Measurements from ENCODE around the gene LIX1. TPM values are rescaled to one million over a fixed set of nuclear protein-coding genes. Genes with fewer than 3 reads are reported as not detected.
"Not testable (repeated sequence)": the region's sequence is repeated elsewhere in the genome, so short reads cannot be mapped to it uniquely, and the experiment has no call there.

The LIX1 gene
- total RNA-seq (under 1 TPM; 0.20 to 0.50 (median 0.36) TPM), polyA plus RNA-seq (0.18 TPM)
- long read RNA-seq, donor 1, full-length matches to known transcripts: 1 of 1 reads
- long read RNA-seq, donor 1, partial matches to known transcripts: 0 of 1 reads
- long read RNA-seq, donor 1, other reads (novel, unspliced or antisense): 0 of 1 reads
- long read RNA-seq, donor 2: 0 reads
- long read RNA-seq, donor 3, full-length matches to known transcripts: 1 of 1 reads
- long read RNA-seq, donor 3, partial matches to known transcripts: 0 of 1 reads
- long read RNA-seq, donor 3, other reads (novel, unspliced or antisense): 0 of 1 reads
- long read RNA-seq, donor 4: 0 reads

- H3K4me3 ChIP-seq (ENCODE audit: low read length): no peak within 1 kb of the TSS
- no peaks in the 10 kb centered on the region for H3K4me1 ChIP-seq (ENCODE audit: control insufficient read depth, insufficient read depth, low read length)
- peak in 1 of 3 donors; percentile 61 for DNase-seq
- intact Hi-C loops (cut with DNase I): loop anchor here in 2 of 4 donors (10.0 kb wide), 2 partner anchors 98 to 138 kb away; no protein-coding TSS in a partner anchor
- H3K27ac ChIP-seq (ENCODE audit: low read length): no peak within 1 kb of the TSS
- no peaks in the 10 kb centered on the region for H3K27me3 ChIP-seq (ENCODE audit: control insufficient read depth, insufficient read depth)
- 47% methylated on average over 6 of the region's 6 CpGs for WGBS
- H3K9me3 ChIP-seq (ENCODE audit: control insufficient read depth, low read length): no peaks in the 10 kb centered on the region
- peak; percentile 63 to 72 for ATAC-seq
Observed at GRCh38 chr5:97142521-97143254, at the start of gene LIX1. Gene LIX1, minus strand, starts transcription at chr5:97142611. Its CDS starts 35 bp downstream, at chr5:97142576.

DNA sequence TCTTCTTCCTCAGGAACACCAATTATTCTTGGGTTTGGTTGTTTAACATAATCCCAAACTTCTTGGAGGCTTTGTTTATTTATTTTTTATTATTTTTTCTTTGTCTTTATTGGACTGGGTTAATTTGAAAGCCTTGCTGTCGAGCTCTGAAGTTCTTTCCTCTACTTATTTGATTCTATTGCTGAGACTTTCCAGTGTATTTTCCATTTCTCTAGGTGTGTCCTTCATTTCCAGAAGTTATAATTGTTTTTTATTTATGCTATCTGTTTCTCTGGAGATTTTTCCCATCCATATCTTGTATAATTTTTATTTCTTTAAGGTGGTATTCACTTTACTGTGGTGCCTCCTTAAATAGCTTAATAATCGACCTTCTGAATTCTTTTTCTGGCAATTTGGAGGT is 49.5 kb upstream of the LIX1 start:
- Histone ChIP-seq H3K4me1 (ENCODE audit: control insufficient read depth, insufficient read depth, low read length) (no peaks in the 10 kb centered on the region), H3K27me3 (ENCODE audit: control insufficient read depth, insufficient read depth) (no peaks in the 10 kb centered on the region), H3K27ac (ENCODE audit: low read length) (no peak overlapping the region), H3K9me3 (ENCODE audit: control insufficient read depth, low read length) (no peaks in the 10 kb centered on the region), H3K4me3 (ENCODE audit: low read length) (no peak overlapping the region)
- ATAC-seq (no peak), DNase-seq (no peak)
- intact Hi-C loops (cut with DNase I): no loop called here
- 71% methylated on average over 2 of the region's 2 CpGs for WGBS

GRCh38 chr5:97189523-97189922 is 47.1 kb upstream of the LIX1 start:
- ATAC-seq; intact Hi-C loops (cut with DNase I); H3K27ac ChIP-seq (ENCODE audit: low read length); H3K27me3 ChIP-seq (ENCODE audit: control insufficient read depth, insufficient read depth); H3K4me3 ChIP-seq (ENCODE audit: low read length); DNase-seq; H3K9me3 ChIP-seq (ENCODE audit: control insufficient read depth, low read length); H3K4me1 ChIP-seq (ENCODE audit: control insufficient read depth, insufficient read depth, low read length): not testable (repeated sequence)
- WGBS: 98% methylated on average over 1 of the region's 1 CpG

DNA sequence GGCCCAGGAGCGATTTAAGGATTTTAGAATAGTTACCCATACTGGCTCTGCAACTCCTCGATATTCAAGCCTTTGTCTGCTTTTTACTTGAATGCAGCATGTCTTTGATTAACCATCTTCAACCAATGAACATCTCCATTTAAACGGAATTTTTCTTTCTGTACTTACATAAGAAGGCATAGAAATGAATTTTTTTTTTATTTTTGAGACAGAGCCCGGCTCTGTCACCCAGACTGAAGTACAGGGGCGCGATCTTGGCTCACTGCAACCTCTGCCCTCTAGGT is 41.5 kb upstream of the LIX1 start:
- intact Hi-C loops (cut with DNase I): no loop called here
- ATAC-seq: no peak

DNA sequence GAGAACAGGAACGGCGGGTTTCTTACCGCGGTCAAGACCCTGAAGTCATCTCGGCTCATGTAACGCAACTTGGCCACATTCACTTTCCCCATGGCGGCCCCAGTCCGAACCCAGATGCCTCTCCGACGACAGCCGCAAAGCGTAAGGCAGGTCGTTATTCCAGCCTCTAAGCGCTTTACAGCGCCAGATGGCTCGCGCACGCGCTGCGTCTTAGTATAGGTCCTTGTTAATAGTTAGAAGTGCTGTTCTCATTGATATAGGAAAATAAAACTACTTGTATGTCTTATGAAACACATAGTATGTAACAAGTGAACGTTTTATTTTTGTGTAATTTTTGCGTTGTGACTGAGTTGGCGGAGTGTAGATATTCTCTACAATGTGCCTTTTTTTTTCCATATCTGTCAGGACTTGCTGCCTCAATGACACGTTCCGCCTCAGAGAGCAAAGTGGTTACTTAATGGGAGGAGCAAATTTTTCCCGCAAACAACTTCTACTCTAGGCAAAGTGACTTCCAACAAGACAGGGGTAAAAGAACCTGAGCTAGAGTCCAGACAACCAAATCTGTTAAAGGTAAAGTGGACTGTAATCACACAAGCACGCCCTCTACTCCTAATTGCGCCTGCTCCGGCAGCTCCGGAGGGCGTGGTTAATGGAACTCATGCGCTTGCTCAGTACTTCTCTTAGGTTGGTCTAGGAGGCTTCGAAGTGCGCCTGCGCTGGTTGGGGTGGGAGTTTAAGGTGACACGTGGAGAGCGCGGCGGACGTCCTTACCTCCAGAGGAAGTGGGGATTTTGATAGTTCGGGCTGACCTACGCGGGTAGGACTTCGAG is 40.9 kb upstream of the LIX1 start, which contains the start of gene RIOK2:
RIOK2 (minus strand) TSS at position 148 of the 830 bp plus-strand sequence; CDS start at position 92, 56 bp downstream.
- Histone ChIP-seq H3K4me1 (ENCODE audit: control insufficient read depth, insufficient read depth, low read length) (peaks cover 2% of the 10 kb centered on the region), H3K9me3 (ENCODE audit: control insufficient read depth, low read length) (no peaks in the 10 kb centered on the region), H3K27ac (ENCODE audit: low read length) (peak within 1 kb of the TSS; percentile 99), H3K4me3 (ENCODE audit: low read length) (peak within 1 kb of the TSS; percentile 100), H3K27me3 (ENCODE audit: control insufficient read depth, insufficient read depth) (no peaks in the 10 kb centered on the region)
- peak; percentile 96 to 97 (median 97) for DNase-seq
- WGBS: under 1% methylated on average over 44 of the region's 44 CpGs
- intact Hi-C loops (cut with DNase I): no loop called here
- ATAC-seq: peak; percentile 98

More for the DNA sequence above, 41.5 kb upstream of the LIX1 start:
- peaks cover 2% of the 10 kb centered on the region for H3K4me1 ChIP-seq (ENCODE audit: control insufficient read depth, insufficient read depth, low read length)
- WGBS: 44% methylated on average over 6 of the region's 6 CpGs
- no peaks in the 10 kb centered on the region for H3K27me3 ChIP-seq (ENCODE audit: control insufficient read depth, insufficient read depth)
- H3K9me3 ChIP-seq (ENCODE audit: control insufficient read depth, low read length): no peaks in the 10 kb centered on the region
- peak overlapping the region; percentile 99 for H3K27ac ChIP-seq (ENCODE audit: low read length)
- DNase-seq: no peak
- peak overlapping the region; percentile 100 for H3K4me3 ChIP-seq (ENCODE audit: low read length)

- H3K4me1 ChIP-seq (ENCODE audit: control insufficient read depth, insufficient read depth, low read length): peaks cover 2% of the 10 kb centered on the region
- no peaks in the 10 kb centered on the region for H3K9me3 ChIP-seq (ENCODE audit: control insufficient read depth, low read length)
- WGBS: under 1% methylated on average over 12 of the region's 12 CpGs
- H3K27me3 ChIP-seq (ENCODE audit: control insufficient read depth, insufficient read depth): no peaks in the 10 kb centered on the region
- H3K4me3 ChIP-seq (ENCODE audit: low read length): peak overlapping the region; percentile 100
- no peak for DNase-seq
- no peak for ATAC-seq
- intact Hi-C loops (cut with DNase I): no loop called here
- H3K27ac ChIP-seq (ENCODE audit: low read length): peak overlapping the region; percentile 99
Observed at GRCh38 chr5:97182571-97183099, 40.2 kb upstream of the LIX1 start.

GRCh38 chr5:97181856-97182545 is 39.6 kb upstream of the LIX1 start:
- Histone ChIP-seq H3K9me3 (ENCODE audit: control insufficient read depth, low read length) (no peaks in the 10 kb centered on the region), H3K27me3 (ENCODE audit: control insufficient read depth, insufficient read depth) (no peaks in the 10 kb centered on the region), H3K27ac (ENCODE audit: low read length) (peak overlapping the region; percentile 19), H3K4me1 (ENCODE audit: control insufficient read depth, insufficient read depth, low read length) (peaks cover 2% of the 10 kb centered on the region), H3K4me3 (ENCODE audit: low read length) (peak overlapping the region; percentile 100)
- no peak for DNase-seq
- intact Hi-C loops (cut with DNase I): no loop called here
- 70% methylated on average over 4 of the region's 4 CpGs for WGBS
- no peak for ATAC-seq

DNA sequence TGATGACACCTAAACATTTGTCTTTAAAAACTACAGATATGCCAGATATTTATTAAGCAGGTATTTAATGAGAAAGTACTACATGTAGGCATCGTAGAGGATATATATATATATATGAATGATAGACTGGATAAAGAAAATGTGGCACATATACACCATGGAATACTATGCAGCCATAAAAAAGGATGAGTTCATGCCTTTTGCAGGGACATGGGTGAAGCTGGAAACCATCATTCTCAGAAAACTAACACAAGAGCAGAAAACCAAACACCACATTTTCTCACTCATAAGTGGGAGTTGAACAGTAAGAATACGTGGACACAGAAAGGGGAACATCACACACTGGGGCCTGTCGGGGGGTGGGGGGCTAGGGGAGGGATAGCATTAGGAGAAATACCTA is 37.0 kb upstream of the LIX1 start:
- not testable (repeated sequence) for H3K4me1 ChIP-seq (ENCODE audit: control insufficient read depth, insufficient read depth, low read length); H3K4me3 ChIP-seq (ENCODE audit: low read length); H3K27ac ChIP-seq (ENCODE audit: low read length); H3K27me3 ChIP-seq (ENCODE audit: control insufficient read depth, insufficient read depth); DNase-seq; ATAC-seq; H3K9me3 ChIP-seq (ENCODE audit: control insufficient read depth, low read length)
- WGBS: 89% methylated on average over 3 of the region's 3 CpGs
- intact Hi-C loops (cut with DNase I): loop anchor here in 1 of 4 donors (10.0 kb wide), 1 partner anchor 405 kb away; no protein-coding TSS in a partner anchor

GRCh38 chr5:97172227-97172626 is 29.8 kb upstream of the LIX1 start:
- no peaks in the 10 kb centered on the region for H3K27me3 ChIP-seq (ENCODE audit: control insufficient read depth, insufficient read depth)
- H3K27ac ChIP-seq (ENCODE audit: low read length): no peak overlapping the region
- no peak for ATAC-seq
- no peaks in the 10 kb centered on the region for H3K4me1 ChIP-seq (ENCODE audit: control insufficient read depth, insufficient read depth, low read length)
- no peak for DNase-seq
- intact Hi-C loops (cut with DNase I): loop anchor here in 1 of 4 donors (10.0 kb wide), 1 partner anchor 397 kb away; no protein-coding TSS in a partner anchor
- H3K9me3 ChIP-seq (ENCODE audit: control insufficient read depth, low read length): no peaks in the 10 kb centered on the region
- no peak overlapping the region for H3K4me3 ChIP-seq (ENCODE audit: low read length)

DNA sequence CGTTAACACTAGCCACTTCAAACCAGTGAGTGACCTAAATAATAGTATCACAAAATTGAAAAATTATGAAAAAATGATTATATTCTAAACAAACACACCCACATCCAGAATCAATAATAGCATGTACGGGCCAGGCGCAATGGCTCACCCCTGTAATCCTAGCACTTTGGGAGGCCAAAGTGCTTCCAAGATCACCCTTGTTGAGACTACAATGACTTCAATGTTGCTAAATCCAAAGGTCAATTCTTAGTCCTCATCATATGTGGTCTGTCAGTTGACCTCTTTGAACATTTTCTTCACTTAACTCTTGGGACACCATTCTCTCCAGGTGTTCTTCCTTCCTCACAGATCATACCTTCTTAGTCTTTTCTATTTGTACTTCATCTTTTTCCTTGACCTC is 29.3 kb upstream of the LIX1 start:
- 85% methylated on average over 3 of the region's 3 CpGs for WGBS
- DNase-seq (no peak), ATAC-seq (no peak)
- Histone ChIP-seq H3K27me3 (ENCODE audit: control insufficient read depth, insufficient read depth) (no peaks in the 10 kb centered on the region), H3K27ac (ENCODE audit: low read length) (no peak overlapping the region), H3K4me3 (ENCODE audit: low read length) (no peak overlapping the region), H3K4me1 (ENCODE audit: control insufficient read depth, insufficient read depth, low read length) (no peaks in the 10 kb centered on the region), H3K9me3 (ENCODE audit: control insufficient read depth, low read length) (no peaks in the 10 kb centered on the region)
- intact Hi-C loops (cut with DNase I): loop anchor here in 1 of 4 donors (10.0 kb wide), 1 partner anchor 397 kb away; no protein-coding TSS in a partner anchor
